ENCODE results near the gene PRKAR2A. TPM values are rescaled to one million over a fixed set of nuclear protein-coding genes. Genes with fewer than 3 reads are reported as not detected.

PRKAR2A gene
- total and polyA plus RNA-seq, 9 of the 15 experiments (the other 6 are each of a cell fraction or from before 2014, with no cell fraction given): 15.9 to 84.5 (median 37.6) TPM

DNA sequence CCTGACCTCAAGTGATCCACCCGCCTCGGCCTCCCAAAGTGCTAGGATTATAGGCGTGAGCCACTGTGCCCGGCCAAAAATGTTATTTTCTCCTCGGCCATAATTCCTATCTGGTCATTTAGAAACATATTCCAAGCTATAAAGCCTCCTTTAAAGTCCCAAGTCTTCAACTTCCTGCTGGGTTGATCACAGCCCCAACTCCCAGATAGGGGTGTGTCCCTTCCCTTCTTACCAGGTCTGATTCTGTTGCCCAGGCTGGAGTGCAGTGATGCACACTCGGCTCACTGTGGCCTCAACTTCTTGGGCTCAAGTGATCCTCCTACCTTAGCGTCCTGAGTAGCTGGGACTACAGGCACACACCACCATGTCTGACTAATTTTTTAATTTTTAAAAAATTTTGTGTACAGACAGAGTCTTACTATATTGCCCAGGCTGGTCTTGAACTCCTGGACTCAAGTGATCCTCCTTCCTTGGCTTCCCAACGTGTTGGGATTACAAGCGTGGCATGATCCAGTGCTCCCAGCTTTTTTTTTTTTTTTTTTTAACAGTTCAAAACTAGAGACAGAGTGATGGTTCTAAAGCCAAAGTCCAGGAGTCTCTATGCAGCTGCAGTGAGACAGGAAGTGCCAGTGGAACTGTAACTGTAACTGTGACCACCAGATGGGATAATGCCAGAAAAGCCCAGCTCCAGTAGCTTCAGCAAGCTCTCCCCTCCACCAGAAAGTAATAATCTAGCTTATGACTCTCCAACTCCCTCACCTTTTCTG lies 8.2 kb upstream of the PRKAR2A start:
- Histone ChIP-seq H3K79me2 (ENCODE audit: control insufficient read depth, insufficient read depth, low read length) (no peaks in the 10 kb centered on the region), H3K9me3 (replicated peaks; ENCODE audit: control insufficient read depth, insufficient read depth, low read depth, low read length) (no peaks in the 10 kb centered on the region), H3K9me1 (ENCODE audit: control insufficient read depth, insufficient read depth, low read length) (no peaks in the 10 kb centered on the region), H3K4me2 (ENCODE audit: insufficient read depth, low read length) (no peak overlapping the region), H3K4me3 (no peak overlapping the region), H4K20me1 (replicated peaks; ENCODE audit: control insufficient read depth, insufficient read depth, low read length) (no peaks in the 10 kb centered on the region), H3K27ac (ENCODE audit: extremely low read depth, low read depth, low read length) (no peak overlapping the region), H2AFZ (ENCODE audit: low read depth, low read length) (no peak overlapping the region), H3K4me1 (replicated peaks in 1 of 2; ENCODE audit: control insufficient read depth in 2 of 2, insufficient read depth in 2 of 2, low read length in 2 of 2) (peaks cover 4 to 9% of the 10 kb centered on the region in 2 experiments; a peak in 3 of 5 replicates), H3K27me3 (ENCODE audit: control insufficient read depth in 2 of 2, insufficient read depth in 2 of 2, low read length in 2 of 2) (no peaks in the 10 kb centered on the region), H3K9ac (ENCODE audit: insufficient read depth in 1 of 2, low read depth in 2 of 2, low read length in 2 of 2) (no peak overlapping the region), H3K36me3 (ENCODE audit: control insufficient read depth, insufficient read depth, low read length) (0 out of 3 replicates have a peak, but pooled peaks cover 3% of the 10 kb centered on the region)
- ChIA-PET POLR2A (interaction anchor here (0.9 to 1.2 kb wide), 2 partner anchors 11 to 14 kb away, joined by 3 read pairs; no protein-coding TSS in a partner anchor), CTCF (ENCODE audit: low intra/inter-chr PET ratio) (no interaction called here)
- 63% methylated on average over 9 of the region's 9 CpGs for WGBS (ENCODE audit: insufficient coverage, low coverage, missing lambda C conversion rate)
- intact Hi-C loops (cut with micrococcal nuclease): no loop called here
- ATAC-seq: no peak
- TF ChIP-seq, protein P1, sequence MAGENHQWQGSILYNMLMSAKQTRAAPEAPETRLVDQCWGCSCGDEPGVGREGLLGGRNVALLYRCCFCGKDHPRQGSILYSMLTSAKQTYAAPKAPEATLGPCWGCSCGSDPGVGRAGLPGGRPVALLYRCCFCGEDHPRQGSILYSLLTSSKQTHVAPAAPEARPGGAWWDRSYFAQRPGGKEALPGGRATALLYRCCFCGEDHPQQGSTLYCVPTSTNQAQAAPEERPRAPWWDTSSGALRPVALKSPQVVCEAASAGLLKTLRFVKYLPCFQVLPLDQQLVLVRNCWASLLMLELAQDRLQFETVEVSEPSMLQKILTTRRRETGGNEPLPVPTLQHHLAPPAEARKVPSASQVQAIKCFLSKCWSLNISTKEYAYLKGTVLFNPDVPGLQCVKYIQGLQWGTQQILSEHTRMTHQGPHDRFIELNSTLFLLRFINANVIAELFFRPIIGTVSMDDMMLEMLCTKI (IDR thresholded peaks at IDR 0.05; ENCODE audit: partially characterized antibody): no peak
- TF ChIP-seq MTF1 (CRISPR knock-in tag; IDR thresholded peaks at IDR 0.05; ENCODE audit: borderline replicate concordance) (no peak), SNIP1 (IDR thresholded peaks at IDR 0.05; ENCODE audit: low read depth) (no peak), RUNX1 (IDR thresholded peaks at IDR 0.05; ENCODE audit: low read depth) (no peak), NCOR1 (IDR thresholded peaks at IDR 0.05) (no peak), PRMT5 (CRISPR knock-in tag; IDR thresholded peaks at IDR 0.05) (no peak)
- TF ChIP-seq, protein P2, sequence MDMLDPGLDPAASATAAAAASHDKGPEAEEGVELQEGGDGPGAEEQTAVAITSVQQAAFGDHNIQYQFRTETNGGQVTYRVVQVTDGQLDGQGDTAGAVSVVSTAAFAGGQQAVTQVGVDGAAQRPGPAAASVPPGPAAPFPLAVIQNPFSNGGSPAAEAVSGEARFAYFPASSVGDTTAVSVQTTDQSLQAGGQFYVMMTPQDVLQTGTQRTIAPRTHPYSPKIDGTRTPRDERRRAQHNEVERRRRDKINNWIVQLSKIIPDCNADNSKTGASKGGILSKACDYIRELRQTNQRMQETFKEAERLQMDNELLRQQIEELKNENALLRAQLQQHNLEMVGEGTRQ (CRISPR knock-in tag; IDR thresholded peaks at IDR 0.05): no peak
- TF ChIP-seq, protein P3, sequence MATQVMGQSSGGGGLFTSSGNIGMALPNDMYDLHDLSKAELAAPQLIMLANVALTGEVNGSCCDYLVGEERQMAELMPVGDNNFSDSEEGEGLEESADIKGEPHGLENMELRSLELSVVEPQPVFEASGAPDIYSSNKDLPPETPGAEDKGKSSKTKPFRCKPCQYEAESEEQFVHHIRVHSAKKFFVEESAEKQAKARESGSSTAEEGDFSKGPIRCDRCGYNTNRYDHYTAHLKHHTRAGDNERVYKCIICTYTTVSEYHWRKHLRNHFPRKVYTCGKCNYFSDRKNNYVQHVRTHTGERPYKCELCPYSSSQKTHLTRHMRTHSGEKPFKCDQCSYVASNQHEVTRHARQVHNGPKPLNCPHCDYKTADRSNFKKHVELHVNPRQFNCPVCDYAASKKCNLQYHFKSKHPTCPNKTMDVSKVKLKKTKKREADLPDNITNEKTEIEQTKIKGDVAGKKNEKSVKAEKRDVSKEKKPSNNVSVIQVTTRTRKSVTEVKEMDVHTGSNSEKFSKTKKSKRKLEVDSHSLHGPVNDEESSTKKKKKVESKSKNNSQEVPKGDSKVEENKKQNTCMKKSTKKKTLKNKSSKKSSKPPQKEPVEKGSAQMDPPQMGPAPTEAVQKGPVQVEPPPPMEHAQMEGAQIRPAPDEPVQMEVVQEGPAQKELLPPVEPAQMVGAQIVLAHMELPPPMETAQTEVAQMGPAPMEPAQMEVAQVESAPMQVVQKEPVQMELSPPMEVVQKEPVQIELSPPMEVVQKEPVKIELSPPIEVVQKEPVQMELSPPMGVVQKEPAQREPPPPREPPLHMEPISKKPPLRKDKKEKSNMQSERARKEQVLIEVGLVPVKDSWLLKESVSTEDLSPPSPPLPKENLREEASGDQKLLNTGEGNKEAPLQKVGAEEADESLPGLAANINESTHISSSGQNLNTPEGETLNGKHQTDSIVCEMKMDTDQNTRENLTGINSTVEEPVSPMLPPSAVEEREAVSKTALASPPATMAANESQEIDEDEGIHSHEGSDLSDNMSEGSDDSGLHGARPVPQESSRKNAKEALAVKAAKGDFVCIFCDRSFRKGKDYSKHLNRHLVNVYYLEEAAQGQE (IDR thresholded peaks at IDR 0.05; ENCODE audit: borderline replicate concordance): no peak
- TF ChIP-seq, protein P3 (CRISPR knock-in tag; IDR thresholded peaks at IDR 0.05; ENCODE audit: low read depth): no peak
- DNase-seq (ENCODE audit: extremely low read depth in 1 of 4, low spot score in 3 of 4): no peak
- no peak for FAIRE-seq
- in situ Hi-C loops (cut with MboI): no loop called here
- BruUV-seq (replicated peaks): no TSS peak

All from K562 (cell line).